ENCODE data around the gene CST4.
"Not testable (repeated sequence)": the region's sequence is repeated elsewhere in the genome, so short reads cannot be mapped to it uniquely, and the experiment has no call there.

The CST4 gene

GRCh38 chr20:23662276-23662870, 26.5 kb downstream of the CST4 start:
- H3K27ac Mint-ChIP-seq: no peak overlapping the region
- H3K4me1 Mint-ChIP-seq (ENCODE audit: low read depth): no peaks in the 10 kb centered on the region
- no peak for DNase-seq (ENCODE audit: low spot score)
- H3K9me3 Mint-ChIP-seq: no peaks in the 10 kb centered on the region
- no peaks in the 10 kb centered on the region for H3K36me3 Mint-ChIP-seq (ENCODE audit: low read depth)
- no peak overlapping the region for H3K4me3 Mint-ChIP-seq
- H3K27me3 Mint-ChIP-seq (ENCODE audit: low read depth): no peaks in the 10 kb centered on the region

- H3K27me3 Mint-ChIP-seq (ENCODE audit: low read depth): peaks cover 3% of the 10 kb centered on the region
- H3K4me1 Mint-ChIP-seq (ENCODE audit: low read depth): no peaks in the 10 kb centered on the region
- no peak overlapping the region for H3K27ac Mint-ChIP-seq
- H3K36me3 Mint-ChIP-seq (ENCODE audit: low read depth): no peaks in the 10 kb centered on the region
- no peak for DNase-seq (ENCODE audit: low spot score)
- no peak overlapping the region for H3K4me3 Mint-ChIP-seq
- no peaks in the 10 kb centered on the region for H3K9me3 Mint-ChIP-seq
Observed at GRCh38 chr20:23661002-23661429, 27.8 kb downstream of the CST4 start.

- Mint-ChIP-seq H3K27me3 (ENCODE audit: low read depth) (peaks cover 6% of the 10 kb centered on the region), H3K36me3 (ENCODE audit: low read depth) (no peaks in the 10 kb centered on the region), H3K4me3 (no peak overlapping the region), H3K27ac (no peak overlapping the region), H3K9me3 (no peaks in the 10 kb centered on the region), H3K4me1 (ENCODE audit: low read depth) (no peaks in the 10 kb centered on the region)
- DNase-seq (ENCODE audit: low spot score): no peak
Observed at GRCh38 chr20:23659989-23660837, 28.6 kb downstream of the CST4 start.

GRCh38 chr20:23659610-23659988, 29.2 kb downstream of the CST4 start:
- H3K36me3 Mint-ChIP-seq (ENCODE audit: low read depth); H3K9me3 Mint-ChIP-seq; H3K27ac Mint-ChIP-seq; H3K4me1 Mint-ChIP-seq (ENCODE audit: low read depth); DNase-seq (ENCODE audit: low spot score); H3K4me3 Mint-ChIP-seq: not testable (repeated sequence)
- peaks cover 12% of the 10 kb centered on the region for H3K27me3 Mint-ChIP-seq (ENCODE audit: low read depth)

GRCh38 chr20:23658989-23659609, 29.7 kb downstream of the CST4 start:
- no peak overlapping the region for H3K27ac Mint-ChIP-seq
- H3K27me3 Mint-ChIP-seq (ENCODE audit: low read depth): peaks cover 15% of the 10 kb centered on the region
- no peak overlapping the region for H3K4me3 Mint-ChIP-seq
- H3K9me3 Mint-ChIP-seq: no peaks in the 10 kb centered on the region
- no peaks in the 10 kb centered on the region for H3K36me3 Mint-ChIP-seq (ENCODE audit: low read depth)
- DNase-seq (ENCODE audit: low spot score): no peak
- H3K4me1 Mint-ChIP-seq (ENCODE audit: low read depth): no peaks in the 10 kb centered on the region

GRCh38 chr20:23658336-23658735, 30.5 kb downstream of the CST4 start:
- H3K4me3 Mint-ChIP-seq: no peak overlapping the region
- H3K36me3 Mint-ChIP-seq (ENCODE audit: low read depth): no peaks in the 10 kb centered on the region
- no peaks in the 10 kb centered on the region for H3K4me1 Mint-ChIP-seq (ENCODE audit: low read depth)
- H3K27me3 Mint-ChIP-seq (ENCODE audit: low read depth): peaks cover 15% of the 10 kb centered on the region
- H3K9me3 Mint-ChIP-seq: no peaks in the 10 kb centered on the region
- no peak overlapping the region for H3K27ac Mint-ChIP-seq
- DNase-seq (ENCODE audit: low spot score): no peak

- Mint-ChIP-seq H3K9me3 (no peaks in the 10 kb centered on the region), H3K36me3 (ENCODE audit: low read depth) (no peaks in the 10 kb centered on the region), H3K4me3 (no peak overlapping the region), H3K27ac (no peak overlapping the region), H3K27me3 (ENCODE audit: low read depth) (peaks cover 15% of the 10 kb centered on the region), H3K4me1 (ENCODE audit: low read depth) (no peaks in the 10 kb centered on the region)
- DNase-seq (ENCODE audit: low spot score): no peak
Observed at GRCh38 chr20:23657202-23657601, 31.6 kb downstream of the CST4 start.

GRCh38 chr20:23656372-23656771, 32.5 kb downstream of the CST4 start:
- H3K36me3 Mint-ChIP-seq (ENCODE audit: low read depth): no peaks in the 10 kb centered on the region
- no peaks in the 10 kb centered on the region for H3K4me1 Mint-ChIP-seq (ENCODE audit: low read depth)
- peaks cover 15% of the 10 kb centered on the region for H3K27me3 Mint-ChIP-seq (ENCODE audit: low read depth)
- no peak for DNase-seq (ENCODE audit: low spot score)
- no peaks in the 10 kb centered on the region for H3K9me3 Mint-ChIP-seq
- no peak overlapping the region for H3K4me3 Mint-ChIP-seq
- H3K27ac Mint-ChIP-seq: no peak overlapping the region

GRCh38 chr20:23655491-23656211, 33.2 kb downstream of the CST4 start:
- no peaks in the 10 kb centered on the region for H3K4me1 Mint-ChIP-seq (ENCODE audit: low read depth)
- no peaks in the 10 kb centered on the region for H3K36me3 Mint-ChIP-seq (ENCODE audit: low read depth)
- H3K4me3 Mint-ChIP-seq: no peak overlapping the region
- H3K27me3 Mint-ChIP-seq (ENCODE audit: low read depth): peaks cover 15% of the 10 kb centered on the region
- H3K9me3 Mint-ChIP-seq: no peaks in the 10 kb centered on the region
- H3K27ac Mint-ChIP-seq: no peak overlapping the region
- no peak for DNase-seq (ENCODE audit: low spot score)

GRCh38 chr20:23654717-23655116, 34.1 kb downstream of the CST4 start:
- Mint-ChIP-seq H3K36me3 (ENCODE audit: low read depth) (no peaks in the 10 kb centered on the region), H3K4me1 (ENCODE audit: low read depth) (no peaks in the 10 kb centered on the region), H3K9me3 (no peaks in the 10 kb centered on the region), H3K27me3 (ENCODE audit: low read depth) (peaks cover 15% of the 10 kb centered on the region), H3K27ac (no peak overlapping the region), H3K4me3 (no peak overlapping the region)
- DNase-seq (ENCODE audit: low spot score): no peak

- peaks cover 15% of the 10 kb centered on the region for H3K27me3 Mint-ChIP-seq (ENCODE audit: low read depth)
- no peak overlapping the region for H3K27ac Mint-ChIP-seq
- no peaks in the 10 kb centered on the region for H3K9me3 Mint-ChIP-seq
- H3K36me3 Mint-ChIP-seq (ENCODE audit: low read depth): no peaks in the 10 kb centered on the region
- no peaks in the 10 kb centered on the region for H3K4me1 Mint-ChIP-seq (ENCODE audit: low read depth)
- H3K4me3 Mint-ChIP-seq: no peak overlapping the region
- DNase-seq (ENCODE audit: low spot score): no peak
Observed at GRCh38 chr20:23654000-23654399, 34.8 kb downstream of the CST4 start.

GRCh38 chr20:23653400-23653938, 35.4 kb downstream of the CST4 start:
- Mint-ChIP-seq H3K4me3 (no peak overlapping the region), H3K4me1 (ENCODE audit: low read depth) (no peaks in the 10 kb centered on the region), H3K36me3 (ENCODE audit: low read depth) (no peaks in the 10 kb centered on the region), H3K9me3 (no peaks in the 10 kb centered on the region), H3K27ac (no peak overlapping the region), H3K27me3 (ENCODE audit: low read depth) (peaks cover 15% of the 10 kb centered on the region)
- no peak for DNase-seq (ENCODE audit: low spot score)

- no peak for DNase-seq (ENCODE audit: low spot score)
- Mint-ChIP-seq H3K36me3 (ENCODE audit: low read depth) (no peaks in the 10 kb centered on the region), H3K27me3 (ENCODE audit: low read depth) (peaks cover 15% of the 10 kb centered on the region), H3K4me1 (ENCODE audit: low read depth) (no peaks in the 10 kb centered on the region), H3K4me3 (no peak overlapping the region), H3K27ac (no peak overlapping the region), H3K9me3 (no peaks in the 10 kb centered on the region)
Observed at GRCh38 chr20:23652926-23653325, 35.9 kb downstream of the CST4 start.

- DNase-seq (ENCODE audit: low spot score): no peak
- Mint-ChIP-seq H3K36me3 (ENCODE audit: low read depth) (no peaks in the 10 kb centered on the region), H3K27ac (no peak overlapping the region), H3K4me1 (ENCODE audit: low read depth) (no peaks in the 10 kb centered on the region), H3K9me3 (no peaks in the 10 kb centered on the region), H3K27me3 (ENCODE audit: low read depth) (peaks cover 15% of the 10 kb centered on the region), H3K4me3 (no peak overlapping the region)
Observed at GRCh38 chr20:23652371-23652770, 36.5 kb downstream of the CST4 start.
